Stimulated activated CD4-positive, alpha-beta T cell treated with anti-CD3 and anti-CD28 coated beads, Interleukin-1b, Interleukin-23, amount 100 ng/mL, for 48 hours (primary cell): ENCODE results near the gene ASCL2.

Experiments used
- DNase-seq: peaks from one replicate; pipeline ENCODE4 v3.0.0-alpha.2; 2020

ASCL2 gene

DNA sequence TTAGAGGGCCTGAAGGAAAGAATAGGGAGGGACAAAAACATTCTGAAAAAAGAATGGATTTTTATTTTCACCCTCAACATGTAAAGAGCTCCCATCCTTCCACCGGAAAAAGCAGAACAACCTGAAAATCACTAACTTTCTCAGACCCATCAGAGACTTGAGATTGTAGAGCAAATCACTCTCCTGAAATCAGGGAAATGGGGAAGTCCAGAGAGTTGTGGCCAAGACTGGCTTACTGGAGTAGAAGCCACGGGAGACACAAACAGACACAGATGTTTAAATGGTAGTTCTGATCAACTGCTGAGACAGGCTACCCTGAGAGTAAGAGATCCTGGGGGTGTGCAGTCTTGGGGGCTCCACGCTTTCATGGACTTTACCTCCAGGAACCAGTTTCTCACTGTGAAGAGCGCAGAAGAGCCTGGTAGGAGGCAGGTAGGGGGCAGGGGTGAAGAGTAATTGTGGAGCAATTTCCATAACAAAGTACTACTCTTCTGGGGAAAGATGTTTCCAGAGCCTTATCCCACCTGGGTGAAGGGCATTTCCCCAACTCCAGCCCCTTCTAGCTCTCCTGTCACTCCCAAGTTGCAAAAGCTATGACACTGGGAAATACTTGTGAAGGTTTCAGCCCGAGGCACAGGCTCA lies 47.1 kb downstream of the ASCL2 start:
- no peak for DNase-seq

DNA sequence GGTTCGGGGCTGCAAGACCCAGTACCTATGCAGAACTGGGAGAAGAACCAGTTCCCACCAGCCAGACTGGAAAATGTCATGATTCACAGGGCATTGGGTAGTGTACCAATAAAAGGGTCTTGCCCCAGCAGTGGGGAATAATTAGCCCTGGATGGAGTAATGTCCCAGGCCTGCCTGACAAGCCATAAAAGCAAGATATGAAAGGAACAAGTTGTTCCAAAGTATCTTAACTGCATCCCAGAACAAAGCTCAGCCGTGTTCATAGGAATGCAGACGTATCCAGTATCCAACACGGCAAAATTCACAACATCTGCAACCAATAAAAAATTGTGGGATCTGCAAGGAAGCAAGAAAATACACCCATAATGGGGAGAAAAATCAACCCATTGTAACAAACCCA lies 47.9 kb downstream of the ASCL2 start:
- DNase-seq, result no peak

GRCh38 chr11:2221591-2221990 lies 48.8 kb downstream of the ASCL2 start:
- DNase-seq, result no peak

DNA sequence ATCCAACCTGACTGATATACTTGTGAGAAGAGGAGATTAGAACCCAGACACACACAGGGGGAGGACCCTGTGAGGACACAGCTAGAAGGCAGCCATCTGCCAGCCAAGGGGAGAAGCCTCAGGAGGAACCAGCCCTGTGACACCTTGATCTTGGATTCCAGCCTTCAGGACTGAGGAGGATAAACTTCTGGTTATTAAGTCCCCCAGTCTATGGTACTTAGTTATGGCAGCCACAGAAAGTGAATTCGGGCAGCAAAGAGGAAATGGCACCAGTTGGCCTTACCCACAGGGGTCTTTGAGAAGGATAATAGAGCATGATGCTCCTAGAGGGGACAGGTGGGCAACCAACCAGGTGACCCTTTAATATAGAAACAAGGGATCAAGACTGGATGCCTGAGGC lies 49.4 kb downstream of the ASCL2 start:
- no peak for DNase-seq

DNA sequence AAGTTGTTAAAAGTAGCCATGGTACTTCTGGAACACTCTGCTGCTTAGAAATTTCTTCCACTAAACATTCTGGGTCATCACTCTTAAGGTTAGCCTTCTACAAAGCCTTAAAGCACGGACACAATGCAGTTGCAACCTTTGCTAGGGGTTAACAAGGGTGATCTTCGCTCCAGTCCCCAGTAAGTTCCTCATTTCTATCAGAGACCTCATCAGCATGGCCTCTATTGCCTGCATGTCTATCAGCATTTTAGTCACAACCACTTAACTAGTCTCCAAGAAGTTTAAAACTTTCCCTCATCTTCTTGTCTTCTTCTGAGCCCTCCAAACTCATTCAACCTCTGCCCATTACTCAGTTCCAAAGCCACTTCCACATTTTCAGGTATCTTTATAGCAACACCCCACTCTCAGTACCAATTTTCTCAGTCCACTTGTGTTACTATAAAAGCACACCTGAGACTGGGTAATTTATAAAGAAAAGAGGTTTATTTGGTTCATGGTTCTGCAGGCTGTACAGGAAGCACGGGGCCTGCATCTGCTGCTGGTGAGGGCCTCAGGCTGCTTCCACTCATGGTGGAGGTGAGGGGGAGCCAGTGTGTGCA lies 50.1 kb downstream of the ASCL2 start:
- no peak for DNase-seq

- DNase-seq, result no peak
These were observed 50.9 kb downstream of the ASCL2 start for GRCh38 chr11:2219318-2220017.
